IMR-90 (cell line): ENCODE measurements around the gene TCEA2. TPM values are rescaled to one million over a fixed set of nuclear protein-coding genes. Genes with fewer than 3 reads are reported as not detected.

Experiments
- ATAC-seq: fragments of 200-7000 bp; cut with Tn5 transposase; 2 replicates; pipeline ENCODE4 v1.9.1; 2020; ENCODE audit warnings: low read depth, mild to moderate bottlenecking, moderate library complexity
- BruUV-seq: library from RNA; stranded (reverse); fragments of 400-500 nt; replicated peaks from 2 replicates; lab custom pipeline; 2021; lab: Mats Ljungman, UMichigan
- CTCF ChIA-PET: fragments of 300-600 bp; formaldehyde crosslinking; extraction: SDS; loops from one replicate; lab custom pipeline; 2021; ENCODE audit warnings: antibody characterized with exemption; lab: Yijun Ruan, JAX
- POLR2A ChIA-PET: fragments of 300-600 bp; sonication (Branson Sonifier 250); formaldehyde crosslinking; loops from one replicate; lab custom pipeline; 2022; ENCODE audit warnings: antibody characterized with exemption; ENCODE audit not compliant: unreplicated experiment; lab: Charles Lee
- DNase-seq: peaks from one replicate; pipeline ENCODE4 v3.0.0; 2013
- H2AFZ ChIP-seq: replicated peaks from 2 replicates; pipeline ENCODE3; 2013; ENCODE audit warnings: low read length, mild to moderate bottlenecking; ENCODE audit not compliant: poor library complexity
- H2AK5ac ChIP-seq: 2 replicates; pipeline ENCODE4 v1.6.1; 2013; ENCODE audit warnings: low read depth, low read length, inconsistent platforms
- H2AK9ac ChIP-seq: replicated peaks from 2 replicates; pipeline ENCODE3; 2013; ENCODE audit warnings: mild to moderate bottlenecking, low read depth, low read length, moderate library complexity; ENCODE audit not compliant: poor library complexity
- H2BK120ac ChIP-seq: 2 replicates; pipeline ENCODE4 v1.6.1; 2013; ENCODE audit warnings: low read depth, low read length, inconsistent platforms
- H2BK15ac ChIP-seq: 3 replicates; pipeline ENCODE4 v1.6.1; 2013; ENCODE audit warnings: low read depth, low read length, inconsistent platforms
- H2BK20ac ChIP-seq: 2 replicates; pipeline ENCODE4 v1.6.1; 2013; ENCODE audit warnings: low read depth, mild to moderate bottlenecking, inconsistent platforms, low read length, moderate library complexity
- H2BK5ac ChIP-seq: 2 replicates; pipeline ENCODE4 v1.6.1; 2013; ENCODE audit warnings: mild to moderate bottlenecking, low read depth, low read length, inconsistent platforms; ENCODE audit not compliant: poor library complexity, severe bottlenecking
- H3K14ac ChIP-seq: replicated peaks from 2 replicates; pipeline ENCODE4 v1.6.1; 2013; ENCODE audit warnings: low read depth, low read length, inconsistent platforms
- H3K18ac ChIP-seq: 2 replicates; pipeline ENCODE4 v1.6.1; 2013; ENCODE audit warnings: low read depth, low read length, control low read depth
- H3K23ac ChIP-seq: 2 replicates; pipeline ENCODE4 v1.6.1; 2013; ENCODE audit warnings: low read depth, low read length, inconsistent platforms
- H3K27ac ChIP-seq: 2 replicates; pipeline ENCODE4 v1.5.1; 2013; ENCODE audit warnings: mild to moderate bottlenecking, control low read depth, low read length; ENCODE audit not compliant: insufficient read depth
- H3K27me3 ChIP-seq: 2 replicates; pipeline ENCODE4 v1.6.1; 2013; ENCODE audit warnings: low read length; ENCODE audit not compliant: control insufficient read depth, insufficient read depth
- H3K36me3 ChIP-seq: 2 replicates; pipeline ENCODE4 v1.6.1; 2013; ENCODE audit warnings: low read length, mixed read lengths; ENCODE audit not compliant: control insufficient read depth, insufficient read depth
- H3K4ac ChIP-seq: 2 replicates; pipeline ENCODE4 v1.6.1; 2013; ENCODE audit warnings: low read depth, low read length, inconsistent platforms
- H3K4me1 ChIP-seq: 2 replicates; pipeline ENCODE4 v1.6.1; 2013; ENCODE audit warnings: low read length, mixed read lengths; ENCODE audit not compliant: control insufficient read depth, insufficient read depth
- H3K4me2 ChIP-seq: 2 replicates; pipeline ENCODE4 v1.6.1; 2013; ENCODE audit warnings: low read depth, mild to moderate bottlenecking, control low read depth, low read length, moderate library complexity
- H3K4me3 ChIP-seq: 2 replicates; pipeline ENCODE4 v1.5.1; 2013; ENCODE audit warnings: low read depth, mild to moderate bottlenecking, control low read depth, low read length, moderate library complexity; ENCODE audit not compliant: insufficient read depth
- H3K56ac ChIP-seq: 2 replicates; pipeline ENCODE4 v1.6.1; 2013; ENCODE audit warnings: low read length, inconsistent platforms; ENCODE audit not compliant: insufficient read depth; ENCODE audit errors: extremely low read depth
- H3K79me1 ChIP-seq, 2 experiments: 2 replicates each; pipeline ENCODE4 v1.6.1; 2013; ENCODE audit warnings: low read length in 2 of 2, inconsistent platforms in 1 of 2, low read depth in 1 of 2
- H3K9ac ChIP-seq: 2 replicates; pipeline ENCODE4 v1.6.1; 2013; ENCODE audit warnings: low read depth, low read length, control low read depth
- H3K9me1 ChIP-seq: 2 replicates; pipeline ENCODE4 v1.6.1; 2013; ENCODE audit warnings: low read length, inconsistent platforms; ENCODE audit not compliant: insufficient read depth
- H3K9me3 ChIP-seq: 2 replicates; pipeline ENCODE4 v1.6.1; 2013; ENCODE audit warnings: low read length; ENCODE audit not compliant: control insufficient read depth, insufficient read depth
- H4K20me1 ChIP-seq: 2 replicates; pipeline ENCODE4 v1.6.1; 2013; ENCODE audit warnings: low read length, inconsistent platforms; ENCODE audit not compliant: insufficient read depth
- H4K5ac ChIP-seq: 2 replicates; pipeline ENCODE4 v1.6.1; 2013; ENCODE audit warnings: mild to moderate bottlenecking, low read depth, low read length, control low read depth
- H4K8ac ChIP-seq, 2 experiments: 2 replicates each; pipeline ENCODE4 v1.6.1; 2013; ENCODE audit warnings: low read depth in 2 of 2, low read length in 2 of 2, control low read depth in 1 of 2, inconsistent platforms in 1 of 2
- H4K91ac ChIP-seq: 2 replicates; pipeline ENCODE4 v1.6.1; 2013; ENCODE audit warnings: low read depth, low read length, inconsistent platforms; ENCODE audit not compliant: insufficient read depth
- BHLHE40 ChIP-seq: fragments of 150-350 bp; IDR thresholded peaks from 2 replicates; pipeline ENCODE4 v1.6.1; 2016; ENCODE audit warnings: mild to moderate bottlenecking, low read depth, low read length
- CTCF ChIP-seq: conservative IDR thresholded peaks from 2 replicates; pipeline ENCODE4 v1.5.1; 2012; ENCODE audit warnings: mild to moderate bottlenecking, low read depth, low read length, improper control_type of control experiment
- MAZ ChIP-seq: IDR thresholded peaks from 2 replicates; pipeline ENCODE4 v1.6.1; 2012; ENCODE audit warnings: low read depth, mild to moderate bottlenecking, low read length, improper control_type of control experiment, moderate library complexity, borderline replicate concordance
- NFE2L2 ChIP-seq: fragments of 150-350 bp; IDR thresholded peaks from 2 replicates; pipeline ENCODE4 v1.6.1; 2016; ENCODE audit warnings: low read depth, mild to moderate bottlenecking, low read length
- POLR2A ChIP-seq: IDR thresholded peaks from 2 replicates; pipeline ENCODE4 v1.6.1; 2012; ENCODE audit warnings: mild to moderate bottlenecking, low read depth, low read length
- RAD21 ChIP-seq: IDR thresholded peaks from 2 replicates; pipeline ENCODE4 v1.6.1; 2012; ENCODE audit warnings: low read length, improper control_type of control experiment
- RCOR1 ChIP-seq: IDR thresholded peaks from 2 replicates; pipeline ENCODE4 v1.6.1; 2012; ENCODE audit warnings: mild to moderate bottlenecking, low read length, improper control_type of control experiment; ENCODE audit not compliant: insufficient replicate concordance
- RFX5 ChIP-seq: IDR thresholded peaks from 2 replicates; pipeline ENCODE4 v1.8.0; 2012; ENCODE audit warnings: low read depth, mild to moderate bottlenecking, low read length, moderate library complexity
- SMC3 ChIP-seq: fragments of 150-350 bp; IDR thresholded peaks from 2 replicates; pipeline ENCODE4 v1.6.1; 2016; ENCODE audit warnings: low read depth, mild to moderate bottlenecking, antibody characterized with exemption, low read length, moderate library complexity
- WGBS, 2 experiments: methylation state at CpG; one replicate each; pipeline versions ENCODE4 v1.1.5 to v1.1.7; 2013; ENCODE audit warnings: missing lambda C conversion rate in 2 of 2; ENCODE audit not compliant: insufficient read length in 1 of 2; ENCODE audit errors: extremely low coverage in 2 of 2; 5-methylcytosine and 5-hydroxymethylcytosine counted together
- dilution Hi-C: fragments of 300-500 bp; cut with HindIII; formaldehyde crosslinking; loops from one replicate; pipeline ENCODE4 v1.14.3; 2018; ENCODE audit warnings: low sequenced_read_pairs; ENCODE audit not compliant: unreplicated experiment
- in situ Hi-C: fragments of 300-500 bp; cut with MboI; formaldehyde crosslinking; loops from 3 replicates; pipeline ENCODE4 v1.14.3; 2019; ENCODE audit warnings: low sequenced_read_pairs, inconsistent platforms, mixed read lengths
- intact Hi-C: fragments of 100-400 bp; cut with micrococcal nuclease; formaldehyde crosslinking; loops from 2 replicates; pipeline ENCODE4 v1.10.0; 2022
- polyA plus RNA-seq, 3 experiments: library from polyadenylated mRNA; depleted of rRNA; stranded (reverse); fragments of >200 nt; gene quantifications; 2 replicates each; pipeline ENCODE4 v1.2.3, GENCODE V29; 2012; ENCODE audit warnings: low replicate concordance in 1 of 3
- total RNA-seq: library from RNA; depleted of rRNA; stranded (reverse); fragments of >200 nt; gene quantifications from 2 replicates; pipeline ENCODE4 v1.2.3, GENCODE V29; 2012

The TCEA2 gene
- total and polyA plus RNA-seq, 2 of the 4 experiments (the other 2 are of a cell fraction), result 9.3 to 30.0 TPM

GRCh38 chr20:64038224-64038564 is 24.8 kb upstream of the TCEA2 start (continued):
- no peak for TF ChIP-seq RAD21
- no peak for TF ChIP-seq RFX5
- TF ChIP-seq NFE2L2, result no peak
- TF ChIP-seq POLR2A, result no peak

- peaks cover 4% of the 10 kb centered on the region; the same call in 1 of the 2 replicates for H3K36me3 ChIP-seq
- peaks cover 5% of the 10 kb centered on the region; the same call in 1 of the 2 replicates for H4K20me1 ChIP-seq
- BruUV-seq, result no TSS peak
- H3K4ac ChIP-seq, result no peak overlapping the region
- H3K27me3 ChIP-seq, result peaks cover 46% of the 10 kb centered on the region
- H3K23ac ChIP-seq, result no peak overlapping the region
- peaks cover 5% of the 10 kb centered on the region; the same call in 1 of the 2 replicates for H3K4me1 ChIP-seq
- H3K9ac ChIP-seq, result no peak overlapping the region
- H3K79me1 ChIP-seq, result no peaks in the 10 kb centered on the region
- no peak for TF ChIP-seq BHLHE40
- TF ChIP-seq MAZ, result peak; percentile 61; the same call in 1 of the 2 replicates
- peak; percentile 62 for TF ChIP-seq RAD21
- peak; percentile 59 for TF ChIP-seq SMC3
- TF ChIP-seq RCOR1, result no peak
- TF ChIP-seq POLR2A, result no peak
- peak; percentile 69 for TF ChIP-seq CTCF
- CTCF ChIA-PET, result interaction anchor here (0.8 to 1.9 kb wide), 5 partner anchors 11 to 501 kb away, joined by 3 to 8 read pairs (median 3); partner anchors contain the start of gene PTK6
- peak overlapping the region; percentile 32 for H3K4me3 ChIP-seq
- no peaks in the 10 kb centered on the region for H3K9me3 ChIP-seq
- POLR2A ChIA-PET, result no interaction called here
- no peak overlapping the region for H2BK20ac ChIP-seq
- H3K18ac ChIP-seq, result no peak overlapping the region
- peak overlapping the region; percentile 91 for H2AFZ ChIP-seq
- dilution Hi-C loops (no loop called here), intact Hi-C loops (loop anchor here (1.0 to 2.0 kb wide), 2 partner anchors 18 to 82 kb away; no protein-coding TSS in a partner anchor), in situ Hi-C loops (no loop called here)
- H4K91ac ChIP-seq, result no peak overlapping the region
- WGBS, 2 experiments, result 2% methylated on average over 51 of the region's 91 CpGs; no CpG with 5 or more reads in 1 of the 2 experiments
- H2BK15ac ChIP-seq, result no peak overlapping the region
- H2AK5ac ChIP-seq, result no peak overlapping the region
- no peak overlapping the region for H2BK5ac ChIP-seq
- no peak overlapping the region for H4K8ac ChIP-seq
- H3K27ac ChIP-seq, result no peak overlapping the region
- DNase-seq (peak; percentile 67), ATAC-seq (peak; percentile 87)
- no peak overlapping the region for H2BK120ac ChIP-seq
- H3K56ac ChIP-seq, result no peak overlapping the region
- H3K9me1 ChIP-seq, result no peaks in the 10 kb centered on the region
- peak overlapping the region; percentile 26 for H2AK9ac ChIP-seq
- no peak overlapping the region for H4K5ac ChIP-seq
- peak overlapping the region; percentile 62; the same call in 1 of the 2 replicates for H3K4me2 ChIP-seq
- no peak overlapping the region for H3K14ac ChIP-seq
Observed at GRCh38 chr20:64038565-64039292, 24.3 kb upstream of the TCEA2 start.
